PC-9 (cell line): ENCODE results near the gene IRF2BPL. TPM values are rescaled to one million over a fixed set of nuclear protein-coding genes. Genes with fewer than 3 reads are reported as not detected.

Source experiments
- BruUV-seq: library from RNA; stranded (reverse); fragments of 400-500 nt; replicated peaks from 2 replicates; lab custom pipeline; 2021; lab: Mats Ljungman, UMichigan
- CTCF ChIA-PET: fragments of 300-600 bp; sonication (Branson Sonifier 250); formaldehyde crosslinking; loops from one replicate; lab custom pipeline; 2022; ENCODE audit warnings: antibody characterized with exemption; lab: Charles Lee
- POLR2A ChIA-PET: fragments of 300-600 bp; sonication (Branson Sonifier 250); formaldehyde crosslinking; loops from one replicate; lab custom pipeline; 2022; ENCODE audit warnings: antibody characterized with exemption; ENCODE audit not compliant: unreplicated experiment; lab: Charles Lee
- DNase-seq, 2 experiments: peaks; one replicate each; pipeline versions ENCODE4 v3.0.0 to v3.0.0-alpha.2; 2015 to 2022; ENCODE audit warnings: mixed read lengths in 1 of 2
- H2AFZ ChIP-seq: fragments of 200-600 bp; sonication (generic); 2 replicates; pipeline ENCODE4 v1.8.1; 2017; ENCODE audit warnings: antibody characterized with exemption
- H3F3A ChIP-seq: fragments of 200-600 bp; sonication (generic); 2 replicates; pipeline ENCODE4 v1.8.1; 2017; ENCODE audit warnings: antibody characterized with exemption, mild to moderate bottlenecking, low read depth; ENCODE audit not compliant: insufficient read depth
- H3K27ac ChIP-seq: fragments of 200-600 bp; sonication (generic); 2 replicates; pipeline ENCODE4 v1.6.1; 2016; ENCODE audit warnings: mixed run types
- H3K27me3 ChIP-seq: fragments of 200-600 bp; sonication (generic); 2 replicates; pipeline ENCODE4 v1.6.1; 2016; ENCODE audit warnings: low read depth, mixed run types; ENCODE audit not compliant: insufficient read depth
- H3K36me3 ChIP-seq: fragments of 200-600 bp; sonication (generic); 2 replicates; pipeline ENCODE4 v1.6.1; 2016; ENCODE audit warnings: low read depth, mixed run types
- H3K4me1 ChIP-seq: fragments of 200-600 bp; sonication (generic); replicated peaks from 2 replicates; pipeline ENCODE4 v1.6.1; 2016; ENCODE audit warnings: mixed run types; ENCODE audit not compliant: insufficient read depth
- H3K4me2 ChIP-seq: fragments of 200-600 bp; sonication (generic); 2 replicates; pipeline ENCODE4 v1.6.1; 2017; ENCODE audit warnings: mixed run types
- H3K4me3 ChIP-seq: fragments of 200-600 bp; sonication (generic); 2 replicates; pipeline ENCODE4 v1.6.1; 2016; ENCODE audit warnings: mixed run types
- H3K79me2 ChIP-seq: fragments of 200-600 bp; sonication (generic); 2 replicates; pipeline ENCODE4 v1.6.1; 2017; ENCODE audit warnings: low read depth, mixed run types
- H3K9me2 ChIP-seq: fragments of 200-600 bp; sonication (generic); 2 replicates; pipeline ENCODE4 v1.8.1; 2017; ENCODE audit warnings: mild to moderate bottlenecking; ENCODE audit not compliant: insufficient read depth
- H3K9me3 ChIP-seq: fragments of 200-600 bp; sonication (generic); 2 replicates; pipeline ENCODE4 v1.8.1; 2016; ENCODE audit warnings: low read depth; ENCODE audit not compliant: insufficient read depth
- H4K20me1 ChIP-seq: fragments of 200-600 bp; sonication (generic); 2 replicates; pipeline ENCODE4 v1.8.1; 2017; ENCODE audit not compliant: insufficient read depth
- EZH2 ChIP-seq: fragments of 200-600 bp; sonication (generic); IDR thresholded peaks from 2 replicates; pipeline ENCODE4 v1.8.0; 2017; ENCODE audit warnings: antibody characterized with exemption, low read depth
- intact Hi-C: fragments of 100-400 bp; cut with micrococcal nuclease; formaldehyde crosslinking; loops from one replicate; pipeline ENCODE4 v1.10.0; 2022; ENCODE audit not compliant: unreplicated experiment
- total RNA-seq: library from RNA; stranded (reverse); gene quantifications from 2 replicates; pipeline ENCODE4 v1.2.3, GENCODE V29; 2021
- TF ChIP-seq, protein P1 (sequence below): fragments of 200-600 bp; sonication (generic); conservative IDR thresholded peaks from 2 replicates; pipeline ENCODE4 v1.6.1; 2017; ENCODE audit warnings: mixed run types, antibody characterized with exemption, mild to moderate bottlenecking, moderate library complexity

IRF2BPL gene
- total RNA-seq, 1 experiment from 2014 or later, result 74.6 TPM

DNA sequence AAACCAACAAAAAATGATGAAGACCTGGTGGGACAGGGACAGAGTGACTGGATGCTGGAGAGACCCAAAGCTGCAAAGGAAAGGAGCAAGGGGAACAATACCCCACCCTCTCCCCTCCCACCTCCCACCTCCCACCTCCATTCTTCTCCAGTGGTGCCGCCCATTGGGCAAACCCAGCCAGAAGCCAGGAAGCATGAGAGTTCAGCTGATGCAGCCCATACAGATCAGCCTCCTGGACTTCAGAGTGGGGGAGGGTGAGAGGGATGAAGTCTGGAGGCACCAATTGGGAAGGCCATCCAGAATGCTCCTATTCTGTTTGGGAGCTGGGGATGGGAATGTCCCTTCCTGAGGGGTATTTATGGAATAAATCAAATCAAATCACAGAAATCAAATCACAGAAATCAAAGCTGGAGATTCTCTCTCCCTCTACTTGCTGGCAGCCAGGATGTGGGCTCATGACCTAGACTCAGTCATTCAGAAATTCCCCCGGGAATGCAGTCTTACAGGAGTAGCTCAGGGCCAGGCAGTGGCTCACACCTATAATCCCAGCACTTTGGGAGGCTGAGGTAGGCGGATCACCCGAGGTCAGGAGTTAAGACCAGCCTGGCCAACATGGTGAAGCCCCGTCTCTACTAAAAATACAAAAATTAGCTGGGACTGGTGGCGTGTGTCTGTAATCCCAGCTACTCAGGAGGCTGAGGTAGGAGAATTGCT is 31.1 kb downstream of the IRF2BPL start:
- H3K9me3 ChIP-seq, result no peaks in the 10 kb centered on the region
- H3K4me3 ChIP-seq, result no peak overlapping the region
- H3K27me3 ChIP-seq, result no peaks in the 10 kb centered on the region
- TF ChIP-seq, protein P1, sequence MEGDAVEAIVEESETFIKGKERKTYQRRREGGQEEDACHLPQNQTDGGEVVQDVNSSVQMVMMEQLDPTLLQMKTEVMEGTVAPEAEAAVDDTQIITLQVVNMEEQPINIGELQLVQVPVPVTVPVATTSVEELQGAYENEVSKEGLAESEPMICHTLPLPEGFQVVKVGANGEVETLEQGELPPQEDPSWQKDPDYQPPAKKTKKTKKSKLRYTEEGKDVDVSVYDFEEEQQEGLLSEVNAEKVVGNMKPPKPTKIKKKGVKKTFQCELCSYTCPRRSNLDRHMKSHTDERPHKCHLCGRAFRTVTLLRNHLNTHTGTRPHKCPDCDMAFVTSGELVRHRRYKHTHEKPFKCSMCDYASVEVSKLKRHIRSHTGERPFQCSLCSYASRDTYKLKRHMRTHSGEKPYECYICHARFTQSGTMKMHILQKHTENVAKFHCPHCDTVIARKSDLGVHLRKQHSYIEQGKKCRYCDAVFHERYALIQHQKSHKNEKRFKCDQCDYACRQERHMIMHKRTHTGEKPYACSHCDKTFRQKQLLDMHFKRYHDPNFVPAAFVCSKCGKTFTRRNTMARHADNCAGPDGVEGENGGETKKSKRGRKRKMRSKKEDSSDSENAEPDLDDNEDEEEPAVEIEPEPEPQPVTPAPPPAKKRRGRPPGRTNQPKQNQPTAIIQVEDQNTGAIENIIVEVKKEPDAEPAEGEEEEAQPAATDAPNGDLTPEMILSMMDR, result no peak
- no peak for TF ChIP-seq EZH2
- BruUV-seq, result no TSS peak
- intact Hi-C loops, result no loop called here
- no peak overlapping the region for H3K27ac ChIP-seq
- H3K4me2 ChIP-seq, result peak overlapping the region; percentile 20
- no peaks in the 10 kb centered on the region for H3K79me2 ChIP-seq
- no peaks in the 10 kb centered on the region for H4K20me1 ChIP-seq
- DNase-seq, result peak in 1 of 2 experiments; percentile 62
- peaks cover 10% of the 10 kb centered on the region; the same call in 1 of the 2 replicates for H3F3A ChIP-seq
- H3K4me1 ChIP-seq, result peaks cover 22% of the 10 kb centered on the region
- ChIA-PET POLR2A (interaction anchor here (0.6 to 1.0 kb wide), 6 partner anchors 8 to 38 kb away, joined by 3 to 20 read pairs (median 7); no protein-coding TSS in a partner anchor), CTCF (interaction anchor here (0.6 to 0.9 kb wide), 2 partner anchors 38 to 50 kb away, joined by 3 to 9 read pairs; no protein-coding TSS in a partner anchor)
- no peaks in the 10 kb centered on the region for H3K9me2 ChIP-seq
- H3K36me3 ChIP-seq, result no peaks in the 10 kb centered on the region
- H2AFZ ChIP-seq, result no peak overlapping the region

- Histone ChIP-seq H3K9me3 (no peaks in the 10 kb centered on the region), H4K20me1 (no peaks in the 10 kb centered on the region), H3F3A (peaks cover 7% of the 10 kb centered on the region; the same call in 1 of the 2 replicates), H3K36me3 (no peaks in the 10 kb centered on the region), H3K4me3 (no peak overlapping the region), H3K27me3 (no peaks in the 10 kb centered on the region), H3K79me2 (no peaks in the 10 kb centered on the region), H3K4me1 (peaks cover 16% of the 10 kb centered on the region), H3K27ac (no peak overlapping the region), H3K9me2 (no peaks in the 10 kb centered on the region), H2AFZ (no peak overlapping the region), H3K4me2 (no peak overlapping the region)
- intact Hi-C loops, result no loop called here
- no TSS peak for BruUV-seq
- TF ChIP-seq, protein P1, result no peak
- TF ChIP-seq EZH2, result no peak
- no peak for DNase-seq
- POLR2A ChIA-PET, result interaction anchor here (0.6 to 0.7 kb wide), 2 partner anchors 8 to 74 kb away, joined by 3 to 4 read pairs; no protein-coding TSS in a partner anchor
- CTCF ChIA-PET, result interaction anchor here (0.6 kb wide), 1 partner anchor 89 kb away, joined by 8 read pairs; no protein-coding TSS in a partner anchor
Measured at GRCh38 chr14:76996563-76997146, 31.9 kb downstream of the IRF2BPL start.

- Histone ChIP-seq H3F3A (peaks cover 7% of the 10 kb centered on the region; the same call in 1 of the 2 replicates), H3K79me2 (no peaks in the 10 kb centered on the region), H3K9me2 (no peaks in the 10 kb centered on the region), H3K27me3 (no peaks in the 10 kb centered on the region), H4K20me1 (no peaks in the 10 kb centered on the region), H3K27ac (no peak overlapping the region), H3K4me2 (no peak overlapping the region), H3K4me1 (peaks cover 16% of the 10 kb centered on the region), H3K4me3 (no peak overlapping the region), H2AFZ (no peak overlapping the region), H3K36me3 (no peaks in the 10 kb centered on the region), H3K9me3 (peaks cover 5% of the 10 kb centered on the region; the same call in 1 of the 2 replicates)
- no peak for DNase-seq
- TF ChIP-seq, protein P1, result no peak
- TF ChIP-seq EZH2, result no peak
- CTCF ChIA-PET, result no interaction called here
- POLR2A ChIA-PET, result interaction anchor here (0.7 kb wide), 1 partner anchor 183 kb away, joined by 3 read pairs; no protein-coding TSS in a partner anchor
- intact Hi-C loops, result no loop called here
- no TSS peak for BruUV-seq
Measured at GRCh38 chr14:76995279-76996035, 33.1 kb downstream of the IRF2BPL start.
